ENCODE data around the gene FZR1. TPM values are rescaled to one million over a fixed set of nuclear protein-coding genes. Genes with fewer than 3 reads are reported as not detected.

Gene FZR1
- total RNA-seq, 6 donors from 2014 or later, result 19.9 to 110 (median 37.5) TPM

DNA sequence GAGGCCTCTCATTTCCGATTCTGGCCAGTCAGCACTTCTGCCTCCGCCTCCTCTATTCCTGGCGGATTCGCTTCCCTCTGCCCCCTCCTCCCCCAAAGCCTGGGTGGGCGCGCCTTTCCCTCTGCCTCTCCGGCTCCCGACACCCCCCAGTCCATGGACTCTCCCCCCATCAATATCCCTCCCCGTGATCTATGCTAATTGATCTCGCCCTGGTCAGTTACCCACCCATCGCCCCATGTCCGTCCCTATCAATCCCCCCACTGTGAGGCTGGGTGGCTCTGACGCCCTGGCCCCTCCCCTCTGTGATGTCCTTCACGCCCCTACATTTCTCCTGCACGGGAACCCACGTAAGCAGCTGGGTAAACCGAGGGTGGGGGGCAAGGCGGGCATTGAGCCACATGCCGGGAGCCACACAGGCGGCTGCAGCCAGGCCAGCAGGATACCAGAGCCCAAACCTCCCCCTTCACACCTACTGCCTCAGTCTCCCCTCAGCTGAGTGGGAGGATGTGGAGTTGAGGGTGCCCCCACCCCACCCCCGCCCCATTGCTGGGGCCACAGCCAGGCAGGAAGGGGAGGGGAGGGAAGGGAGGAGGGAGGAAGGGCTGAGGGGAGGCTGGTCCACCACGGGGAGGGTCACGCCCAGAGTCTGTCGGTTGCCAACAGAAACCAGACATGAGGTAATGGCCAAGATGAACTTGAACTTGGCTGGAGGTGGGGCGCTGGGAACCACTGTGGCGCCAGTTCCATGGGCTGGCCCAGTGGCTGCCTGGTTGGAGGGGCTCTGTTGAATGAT lies 46.8 kb upstream of the FZR1 start:
- DNase-seq (peak; percentile 74 to 79), ATAC-seq (ENCODE audit: low FRiP score in 2 of 2) (peak; percentile 86 to 90)
- 30 to 35% methylated on average over 23 to 25 of the region's 26 CpGs for WGBS, 2 donors
- H3K4me3 ChIP-seq, result peak overlapping the region in 1 of 4 donors; percentile 23
- no peaks in the 10 kb centered on the region for H3K9me3 ChIP-seq
- H3K36me3 ChIP-seq, result peaks cover 9 to 75% (median 53%) of the 10 kb centered on the region in 4 donors
- no peaks in the 10 kb centered on the region for H3K27me3 ChIP-seq
- TF ChIP-seq EP300 (IDR thresholded peaks at IDR 0.05) (peak in 2 of 4 donors; percentile 7 to 70), POLR2AphosphoS5 (IDR thresholded peaks at IDR 0.05) (peak; percentile 19 to 79), POLR2A (IDR thresholded peaks at IDR 0.05) (no peak)
- peaks cover 23 to 42% (median 32%) of the 10 kb centered on the region in 4 donors for H3K4me1 ChIP-seq
- peak overlapping the region; percentile 85 to 91 (median 88) for H3K27ac ChIP-seq

DNA sequence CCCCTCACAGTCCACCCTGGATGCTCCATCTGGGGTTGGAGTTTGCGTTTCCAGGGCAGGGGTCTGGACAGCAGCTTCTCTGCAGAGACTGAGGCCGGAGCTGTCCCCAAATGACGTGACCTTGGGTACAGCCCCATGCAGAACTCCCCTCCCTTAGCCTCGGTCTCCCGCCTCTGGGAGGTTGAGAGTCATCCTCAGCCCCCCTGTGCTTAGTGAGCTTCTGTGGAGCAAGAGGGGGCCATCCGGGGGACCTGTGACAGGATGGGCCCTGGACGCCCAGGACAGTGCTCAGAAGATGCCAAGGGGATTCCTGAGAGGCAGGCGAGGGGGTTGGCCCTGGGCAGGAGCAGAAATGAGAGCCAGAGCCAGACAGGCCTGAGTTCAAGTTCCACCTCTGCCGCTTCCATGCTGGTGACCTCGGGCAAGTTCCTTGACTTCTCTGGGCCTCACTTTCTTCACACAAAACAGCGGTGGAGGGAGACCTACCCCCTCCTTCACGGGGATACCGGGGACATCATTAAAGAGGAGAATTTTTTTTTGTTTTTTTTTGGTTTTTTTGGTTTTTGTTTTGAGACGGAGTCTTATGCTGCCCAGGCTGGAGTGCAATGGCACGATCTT lies 46.0 kb upstream of the FZR1 start:
- Histone ChIP-seq H3K9me3 (no peaks in the 10 kb centered on the region), H3K27ac (peak overlapping the region; percentile 85 to 91 (median 88)), H3K4me1 (peaks cover 23 to 42% (median 32%) of the 10 kb centered on the region in 4 donors), H3K36me3 (peaks cover 6 to 72% (median 51%) of the 10 kb centered on the region in 4 donors), H3K27me3 (no peaks in the 10 kb centered on the region), H3K4me3 (no peak overlapping the region)
- no peak for DNase-seq
- ATAC-seq (ENCODE audit: low FRiP score in 2 of 2), result peak; percentile 1 to 30
- 80 to 89% methylated on average over 13 to 15 of the region's 15 CpGs for WGBS, 2 donors
- TF ChIP-seq, protein P1, sequence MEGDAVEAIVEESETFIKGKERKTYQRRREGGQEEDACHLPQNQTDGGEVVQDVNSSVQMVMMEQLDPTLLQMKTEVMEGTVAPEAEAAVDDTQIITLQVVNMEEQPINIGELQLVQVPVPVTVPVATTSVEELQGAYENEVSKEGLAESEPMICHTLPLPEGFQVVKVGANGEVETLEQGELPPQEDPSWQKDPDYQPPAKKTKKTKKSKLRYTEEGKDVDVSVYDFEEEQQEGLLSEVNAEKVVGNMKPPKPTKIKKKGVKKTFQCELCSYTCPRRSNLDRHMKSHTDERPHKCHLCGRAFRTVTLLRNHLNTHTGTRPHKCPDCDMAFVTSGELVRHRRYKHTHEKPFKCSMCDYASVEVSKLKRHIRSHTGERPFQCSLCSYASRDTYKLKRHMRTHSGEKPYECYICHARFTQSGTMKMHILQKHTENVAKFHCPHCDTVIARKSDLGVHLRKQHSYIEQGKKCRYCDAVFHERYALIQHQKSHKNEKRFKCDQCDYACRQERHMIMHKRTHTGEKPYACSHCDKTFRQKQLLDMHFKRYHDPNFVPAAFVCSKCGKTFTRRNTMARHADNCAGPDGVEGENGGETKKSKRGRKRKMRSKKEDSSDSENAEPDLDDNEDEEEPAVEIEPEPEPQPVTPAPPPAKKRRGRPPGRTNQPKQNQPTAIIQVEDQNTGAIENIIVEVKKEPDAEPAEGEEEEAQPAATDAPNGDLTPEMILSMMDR (IDR thresholded peaks at IDR 0.05), result no peak
- TF ChIP-seq EP300 (IDR thresholded peaks at IDR 0.05) (no peak), POLR2A (IDR thresholded peaks at IDR 0.05) (no peak), POLR2AphosphoS5 (IDR thresholded peaks at IDR 0.05) (no peak)

DNA sequence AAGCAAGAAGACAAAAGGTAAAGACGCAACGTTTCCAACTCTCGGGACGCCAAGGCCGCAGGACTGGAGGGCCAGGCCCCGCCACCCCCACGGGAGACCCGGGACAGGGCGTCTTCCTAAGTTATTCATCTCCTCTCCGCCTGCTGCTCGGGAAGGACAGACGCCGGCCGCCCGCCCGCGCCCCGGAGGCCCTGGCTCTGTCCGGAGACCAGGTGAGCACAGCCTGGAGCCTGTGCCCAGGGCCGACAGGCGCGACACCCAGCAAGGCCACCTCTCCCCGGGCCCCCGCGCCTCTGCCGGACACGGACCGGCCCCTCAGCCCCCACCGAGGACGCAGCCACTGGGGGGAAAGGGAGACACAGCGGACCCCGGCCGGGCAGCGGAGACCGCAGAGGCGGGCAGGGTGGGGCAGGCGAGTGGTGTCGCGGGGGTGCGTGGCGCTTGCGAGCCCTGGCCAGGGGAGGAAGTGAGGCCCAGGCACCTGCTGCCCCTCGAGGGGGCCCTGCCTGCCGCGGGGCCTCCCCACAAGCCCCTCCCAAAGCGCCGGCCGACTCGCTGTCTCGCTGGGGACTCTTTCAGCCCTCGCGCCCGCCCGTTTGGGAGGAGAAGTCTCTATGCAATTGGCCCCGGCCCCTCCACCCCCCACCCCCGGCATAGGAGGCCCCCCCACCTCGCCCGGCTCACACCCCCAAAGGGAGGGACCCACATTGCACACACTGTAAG lies 43.0 kb upstream of the FZR1 start:
- 89 to 92% methylated on average over 33 to 36 of the region's 58 CpGs for WGBS, 2 donors
- DNase-seq (peak in 1 of 2 donors; percentile 85), ATAC-seq (ENCODE audit: low FRiP score in 2 of 2) (no peak)
- Histone ChIP-seq H3K27ac (peak overlapping the region in 1 of 4 donors; percentile 27), H3K4me1 (peaks cover 19 to 32% (median 22%) of the 10 kb centered on the region in 4 donors), H3K4me3 (no peak overlapping the region), H3K27me3 (no peaks in the 10 kb centered on the region), H3K36me3 (peaks cover 6 to 45% (median 30%) of the 10 kb centered on the region in 4 donors), H3K9me3 (no peaks in the 10 kb centered on the region)
- TF ChIP-seq, protein P1 (IDR thresholded peaks at IDR 0.05), result no peak
- TF ChIP-seq EP300 (IDR thresholded peaks at IDR 0.05) (no peak), POLR2A (IDR thresholded peaks at IDR 0.05) (no peak), POLR2AphosphoS5 (IDR thresholded peaks at IDR 0.05) (no peak)

DNA sequence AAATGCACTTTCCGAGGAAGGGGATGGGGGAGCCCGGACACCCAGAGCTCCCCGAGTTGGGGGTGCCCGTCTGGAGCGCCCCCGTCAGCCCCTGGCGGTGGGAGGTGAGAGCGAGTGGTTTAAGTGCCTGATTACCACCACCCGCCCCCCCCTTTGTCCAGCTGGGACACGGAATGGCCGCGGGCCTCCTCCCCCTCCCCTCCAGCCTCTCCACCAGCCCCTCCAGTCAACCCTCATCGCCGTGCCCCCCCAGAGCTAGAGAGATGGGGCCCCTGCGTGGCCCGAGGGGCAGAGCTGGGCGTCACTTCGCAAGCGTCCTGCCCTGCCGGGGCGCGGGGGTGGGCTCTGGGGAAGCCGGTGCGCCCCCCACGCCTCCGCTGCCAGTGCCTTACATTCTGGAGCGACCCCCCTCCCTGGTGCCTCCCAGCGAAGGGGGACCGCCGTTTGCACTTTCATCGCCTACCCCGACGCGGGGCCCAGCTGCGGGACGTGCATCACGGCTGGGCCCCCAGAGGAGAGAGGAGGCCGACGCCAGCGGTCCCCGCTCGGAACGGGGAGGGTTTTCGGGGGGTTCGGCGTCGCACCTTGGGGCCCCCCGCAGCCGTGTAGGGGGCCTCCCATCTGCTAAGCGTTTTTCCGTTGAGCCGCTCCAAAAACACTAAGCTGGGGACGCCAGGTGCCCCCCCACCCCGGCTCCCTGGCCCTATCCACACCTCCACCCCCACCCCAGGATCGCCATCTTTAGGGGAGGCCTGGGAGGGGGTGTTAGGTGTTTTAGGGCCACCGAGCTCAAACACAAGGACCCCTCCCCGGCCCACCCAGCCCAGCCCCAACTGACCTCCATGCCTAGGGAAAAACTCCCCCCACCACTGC lies 42.2 kb upstream of the FZR1 start:
- 88 to 93% methylated on average over 11 to 38 of the region's 57 CpGs for WGBS, 2 donors
- H3K9me3 ChIP-seq, result no peaks in the 10 kb centered on the region
- no peaks in the 10 kb centered on the region for H3K27me3 ChIP-seq
- peak in 1 of 2 donors; percentile 67 for DNase-seq
- H3K36me3 ChIP-seq, result peaks cover 6 to 45% (median 30%) of the 10 kb centered on the region in 4 donors
- peak overlapping the region in 2 of 4 donors; percentile 34 to 59 for H3K27ac ChIP-seq
- peaks cover 11 to 31% (median 18%) of the 10 kb centered on the region in 4 donors for H3K4me1 ChIP-seq
- no peak overlapping the region for H3K4me3 ChIP-seq
- ATAC-seq (ENCODE audit: low FRiP score in 2 of 2), result no peak
- TF ChIP-seq EP300 (IDR thresholded peaks at IDR 0.05) (no peak), POLR2A (IDR thresholded peaks at IDR 0.05) (no peak), POLR2AphosphoS5 (IDR thresholded peaks at IDR 0.05) (no peak)
- TF ChIP-seq, protein P1 (IDR thresholded peaks at IDR 0.05), result no peak
